Measurements from ENCODE around the gene C17orf100.
"Not testable (repeated sequence)": the region's sequence is repeated elsewhere in the genome, so short reads cannot be mapped to it uniquely, and the experiment has no call there.

The C17orf100 gene

DNA sequence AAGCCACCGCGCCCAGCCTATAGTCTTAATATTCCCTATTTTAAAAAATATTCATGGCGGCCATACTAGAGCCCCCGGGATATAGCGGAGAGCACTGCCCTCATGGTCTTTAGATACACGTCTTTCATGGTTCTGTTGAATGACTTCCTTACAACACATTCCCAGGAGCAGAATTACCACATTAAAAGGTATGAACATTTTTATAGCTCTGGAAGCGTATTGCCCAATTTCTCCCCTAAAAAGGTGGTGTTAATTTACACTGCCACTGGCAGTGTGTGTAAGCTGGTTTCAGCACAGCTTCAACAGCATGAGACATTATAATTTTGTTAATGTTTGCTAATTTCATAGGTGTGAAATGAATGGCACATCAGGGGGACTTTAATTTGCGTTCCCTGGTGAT lies 19.0 kb downstream of the C17orf100 start:
- DNase-seq = no peak

DNA sequence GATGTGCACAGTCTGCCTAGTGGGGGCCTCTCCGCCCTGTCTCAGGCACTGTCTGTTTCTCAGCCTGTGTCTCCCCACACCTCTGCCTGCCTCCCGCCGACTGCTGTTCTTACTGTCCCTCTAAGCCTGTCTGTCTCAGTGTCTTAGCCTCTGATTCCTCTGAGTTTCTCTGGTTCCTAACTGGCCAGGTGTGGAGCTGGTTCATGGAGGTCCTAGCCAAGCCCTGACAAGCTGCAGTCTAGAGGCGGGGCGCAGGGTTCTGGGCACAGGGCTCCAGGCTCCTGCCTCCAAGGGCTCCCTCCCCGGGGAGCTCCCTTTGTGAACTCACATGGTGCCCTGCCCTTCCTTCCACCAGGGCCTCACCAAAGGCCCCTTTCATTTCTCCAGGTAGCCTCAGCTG lies 19.4 kb downstream of the C17orf100 start:
- no peak for DNase-seq

DNA sequence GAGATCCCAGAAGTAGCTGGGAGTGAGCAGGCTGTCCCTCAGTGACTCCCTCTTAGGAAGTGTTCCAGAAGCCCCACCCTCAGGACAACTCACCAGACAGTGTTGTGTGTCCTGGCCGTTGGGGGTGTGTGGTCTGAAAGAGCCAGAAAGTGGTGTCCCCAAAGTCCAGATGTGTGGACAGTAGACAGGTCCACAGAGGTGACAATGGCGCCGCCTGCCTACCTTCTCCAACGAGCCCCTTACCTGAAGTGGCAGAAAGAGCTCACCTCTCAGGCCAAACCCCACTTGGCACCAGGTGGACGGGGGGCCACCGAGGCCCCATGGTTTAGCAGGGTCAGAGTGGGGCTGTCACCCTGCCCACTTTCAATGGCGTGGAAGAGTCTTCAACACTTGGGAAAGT lies 19.9 kb downstream of the C17orf100 start:
- no peak for DNase-seq

DNA sequence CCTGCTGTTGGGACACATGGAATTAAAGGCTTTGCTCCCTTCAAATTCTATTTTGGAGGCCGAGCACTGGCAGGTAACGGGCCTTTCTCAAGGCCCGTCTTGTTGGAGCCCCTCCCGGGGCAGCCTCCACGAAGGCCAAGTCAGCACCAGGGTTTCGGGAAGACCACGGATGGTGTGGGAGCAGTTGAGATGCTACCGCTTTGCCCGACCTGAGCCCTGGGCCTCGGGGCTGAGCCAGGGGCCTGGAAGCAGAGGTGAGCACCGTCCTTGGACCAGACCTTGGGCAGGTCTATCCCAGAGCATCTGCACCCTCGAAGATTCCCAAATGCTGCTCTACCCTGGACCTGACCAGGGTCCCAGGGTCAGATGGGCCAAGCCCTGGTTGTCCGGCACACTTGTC lies 23.0 kb downstream of the C17orf100 start:
- DNase-seq = no peak

DNA sequence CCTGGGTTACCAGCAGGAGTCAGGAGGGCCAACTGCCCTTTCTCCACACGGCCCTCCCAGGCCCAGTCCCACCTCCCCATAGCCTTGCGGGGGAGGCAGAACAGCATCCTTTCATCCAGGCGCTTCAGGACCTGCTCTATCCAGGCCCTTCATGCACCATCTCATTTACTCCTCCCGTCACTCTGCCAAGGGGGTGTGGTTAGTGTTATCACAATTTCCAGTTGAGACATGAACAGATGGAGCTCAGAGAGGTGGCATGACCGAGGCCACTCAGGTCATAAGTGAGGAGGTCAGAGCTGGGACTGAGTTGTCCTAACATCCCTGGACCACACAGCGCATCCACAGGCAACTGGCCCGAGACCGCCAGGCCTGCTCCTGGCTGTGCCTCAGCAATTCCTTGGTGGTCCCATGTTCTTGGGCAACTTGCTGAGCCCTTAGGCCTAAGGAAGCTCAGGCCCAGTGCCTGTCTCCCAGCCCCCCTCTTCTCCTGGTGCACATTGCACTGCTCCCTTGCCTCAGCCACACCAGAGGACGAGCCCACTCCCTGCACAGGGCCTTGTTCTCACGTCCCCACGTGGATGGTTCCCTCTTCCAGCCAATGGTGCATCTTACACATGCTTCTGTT lies 23.8 kb downstream of the C17orf100 start:
- no peak for DNase-seq

DNA sequence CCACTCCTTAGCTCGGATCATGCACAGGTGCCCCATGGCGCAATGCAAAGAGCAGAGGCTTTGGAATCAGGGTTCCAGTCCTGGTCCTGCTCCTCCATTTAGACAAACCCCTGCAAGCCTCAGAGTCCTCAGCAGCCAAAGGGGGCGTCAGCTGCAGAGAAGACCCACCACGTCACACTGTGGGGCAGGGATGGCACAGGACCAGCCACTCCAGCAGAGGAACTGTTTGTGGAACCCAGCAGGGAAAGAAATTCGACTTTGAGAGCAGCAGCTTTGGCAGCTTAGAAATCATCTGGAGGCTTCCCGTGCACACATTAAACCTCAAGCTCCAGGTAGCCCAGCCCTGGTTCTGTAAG lies 25.2 kb downstream of the C17orf100 start:
- DNase-seq = no peak

DNA sequence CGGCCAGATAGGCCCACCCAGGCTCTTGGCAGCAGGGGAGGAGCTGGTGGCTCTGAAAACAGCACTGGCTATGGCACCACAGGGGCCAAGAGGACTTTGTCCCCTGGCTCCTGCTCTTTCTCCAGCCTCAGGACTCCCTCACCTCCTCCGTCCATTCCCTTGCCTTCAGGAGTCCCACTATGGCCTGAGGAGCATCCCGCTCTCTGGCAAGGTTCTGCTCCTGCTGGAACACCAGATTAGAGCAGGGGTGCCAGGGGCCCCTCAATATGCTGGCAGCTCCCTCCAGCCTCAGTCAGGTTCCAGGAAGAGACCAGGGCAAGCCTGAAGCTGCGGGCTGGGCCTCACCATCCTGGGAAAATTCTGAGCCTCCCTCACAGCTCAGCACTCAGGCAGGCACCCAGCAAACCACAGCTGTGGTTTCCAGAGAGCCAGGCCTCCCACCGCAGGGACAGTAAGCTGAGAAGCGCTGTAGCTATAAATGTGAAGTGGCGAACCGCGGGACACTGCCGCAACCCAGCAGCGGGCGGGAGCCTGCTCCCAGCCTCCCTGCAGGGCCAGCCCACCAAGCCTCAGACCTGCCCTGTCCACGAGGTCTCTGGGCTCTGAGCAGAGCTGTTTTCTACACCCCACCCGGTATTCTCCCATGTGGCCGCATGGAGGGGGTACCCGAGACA lies 25.7 kb downstream of the C17orf100 start:
- no peak for DNase-seq

DNA sequence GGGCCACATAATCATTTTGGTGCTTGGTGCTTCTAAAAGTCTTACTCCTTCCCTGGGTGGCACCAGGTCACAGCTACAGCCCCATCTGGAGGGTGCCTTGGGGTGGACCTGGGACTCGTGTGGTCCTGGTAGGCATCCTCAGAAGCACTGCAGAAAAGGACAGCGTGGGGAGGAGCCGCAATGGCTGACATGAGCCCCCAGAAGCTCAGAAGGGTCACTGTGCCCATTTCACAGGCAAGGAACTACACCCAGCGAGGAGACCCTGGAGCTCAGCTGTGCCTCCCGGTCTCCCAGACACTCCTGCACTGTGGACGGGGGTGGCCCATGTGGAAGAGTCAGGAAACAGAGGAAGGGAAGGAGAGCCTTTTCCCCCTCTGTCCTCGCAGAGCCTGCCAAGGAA lies 26.4 kb downstream of the C17orf100 start:
- DNase-seq = no peak

DNA sequence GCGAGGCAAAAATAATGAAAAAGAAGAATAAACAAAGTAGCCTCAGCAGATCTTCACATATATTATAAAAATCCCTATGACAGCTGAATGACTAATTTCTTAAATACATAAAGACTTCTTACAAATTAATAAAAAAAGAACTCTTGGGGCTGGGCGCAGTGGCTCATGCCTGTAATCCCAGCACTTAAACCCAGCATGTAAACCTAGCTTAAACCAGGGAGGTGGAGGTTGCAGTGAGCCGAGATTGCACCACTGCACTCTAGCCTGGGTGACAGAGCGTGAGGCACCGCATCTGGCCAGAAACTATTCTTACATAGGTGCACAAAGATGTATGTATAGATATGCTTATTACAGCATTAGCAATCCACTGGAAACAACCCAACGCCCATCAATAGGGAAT lies 27.7 kb downstream of the C17orf100 start:
- DNase-seq = no peak

DNA sequence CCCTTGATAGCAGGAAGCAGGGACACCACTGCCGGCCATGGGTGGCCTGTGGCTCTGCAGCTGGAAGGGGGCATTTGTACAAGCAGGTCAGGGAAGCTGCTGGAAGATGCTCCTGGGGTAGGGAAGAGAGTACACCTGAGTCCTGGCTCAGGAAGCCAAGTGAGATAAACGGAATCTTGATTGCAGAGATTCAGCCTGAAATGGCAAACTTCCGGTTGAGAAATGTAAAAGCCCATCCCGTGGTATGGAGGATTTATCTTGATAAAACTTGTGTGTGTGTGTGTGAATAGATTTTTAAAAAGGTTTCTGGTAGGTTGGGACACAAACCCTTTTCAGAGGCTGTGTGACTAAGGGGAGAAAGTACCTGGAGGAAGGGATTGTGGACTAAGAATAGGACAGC lies 29.6 kb downstream of the C17orf100 start:
- DNase-seq = no peak

DNA sequence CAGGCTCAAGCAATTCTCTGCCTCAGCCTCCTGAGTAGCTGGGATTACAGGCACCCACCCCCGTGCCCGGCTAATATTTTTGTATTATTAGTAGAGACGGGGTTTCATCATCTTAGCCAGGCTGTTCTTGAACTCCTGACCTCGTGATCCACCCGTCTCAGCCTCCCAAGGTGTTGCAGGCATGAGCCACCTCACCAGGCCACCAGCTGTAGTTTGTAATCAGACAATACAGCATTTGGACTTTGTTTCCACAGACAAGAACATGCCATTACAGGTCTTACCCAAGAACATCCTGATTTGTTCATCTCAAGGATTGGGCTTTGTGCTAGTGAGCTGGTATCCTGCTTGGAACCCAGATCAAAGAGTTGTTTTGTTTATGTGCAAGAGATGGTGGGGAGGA lies 30.1 kb downstream of the C17orf100 start:
- DNase-seq = no peak

DNA sequence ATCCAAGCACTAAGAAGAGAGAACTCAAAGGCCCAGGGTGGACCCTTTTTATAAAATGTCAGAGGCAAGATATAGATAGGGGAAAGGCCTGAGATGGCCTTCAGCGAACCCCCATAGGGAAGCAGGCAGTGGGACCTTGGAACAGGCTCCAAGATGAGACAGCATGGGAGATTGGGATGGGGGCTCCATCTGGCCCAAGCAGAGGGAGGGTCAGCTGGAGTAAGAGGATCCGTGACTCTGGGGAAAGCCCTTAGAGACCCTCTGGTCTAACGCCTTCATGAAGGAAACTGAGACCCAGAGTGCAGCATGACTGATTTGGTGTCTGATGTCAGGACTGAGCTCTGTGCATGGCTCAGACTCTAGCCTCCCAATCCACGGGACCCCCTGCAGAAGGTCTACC lies 30.8 kb downstream of the C17orf100 start:
- no peak for DNase-seq

DNA sequence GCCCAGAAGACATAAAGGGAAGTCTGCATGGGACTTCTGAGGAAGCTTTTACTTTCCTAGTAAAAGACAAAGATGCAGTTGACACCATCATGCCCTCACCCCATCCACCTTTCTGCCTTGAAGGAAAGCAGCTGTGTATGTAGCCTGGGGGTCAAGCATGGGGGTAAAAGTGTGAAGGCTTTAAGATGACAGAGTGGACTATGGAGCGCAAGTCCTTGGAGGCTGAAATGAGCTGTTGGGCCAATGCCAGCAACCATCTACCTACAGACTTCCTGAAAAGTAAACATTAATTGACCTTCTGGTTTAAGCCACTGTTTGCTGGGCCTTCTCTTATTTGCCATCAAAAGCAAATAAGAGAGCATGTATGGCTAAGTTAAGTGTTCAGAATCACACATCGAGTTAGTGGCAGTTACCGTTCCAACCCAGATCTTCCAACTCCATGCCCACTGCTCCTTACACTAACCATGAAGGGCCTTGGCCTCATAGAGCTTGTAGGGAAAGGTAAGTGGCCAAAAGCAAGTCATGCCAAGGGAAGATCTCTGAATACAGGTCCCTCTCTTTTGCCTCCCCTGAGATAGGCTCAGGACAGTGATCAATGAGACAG lies 31.6 kb downstream of the C17orf100 start:
- DNase-seq = no peak

DNA sequence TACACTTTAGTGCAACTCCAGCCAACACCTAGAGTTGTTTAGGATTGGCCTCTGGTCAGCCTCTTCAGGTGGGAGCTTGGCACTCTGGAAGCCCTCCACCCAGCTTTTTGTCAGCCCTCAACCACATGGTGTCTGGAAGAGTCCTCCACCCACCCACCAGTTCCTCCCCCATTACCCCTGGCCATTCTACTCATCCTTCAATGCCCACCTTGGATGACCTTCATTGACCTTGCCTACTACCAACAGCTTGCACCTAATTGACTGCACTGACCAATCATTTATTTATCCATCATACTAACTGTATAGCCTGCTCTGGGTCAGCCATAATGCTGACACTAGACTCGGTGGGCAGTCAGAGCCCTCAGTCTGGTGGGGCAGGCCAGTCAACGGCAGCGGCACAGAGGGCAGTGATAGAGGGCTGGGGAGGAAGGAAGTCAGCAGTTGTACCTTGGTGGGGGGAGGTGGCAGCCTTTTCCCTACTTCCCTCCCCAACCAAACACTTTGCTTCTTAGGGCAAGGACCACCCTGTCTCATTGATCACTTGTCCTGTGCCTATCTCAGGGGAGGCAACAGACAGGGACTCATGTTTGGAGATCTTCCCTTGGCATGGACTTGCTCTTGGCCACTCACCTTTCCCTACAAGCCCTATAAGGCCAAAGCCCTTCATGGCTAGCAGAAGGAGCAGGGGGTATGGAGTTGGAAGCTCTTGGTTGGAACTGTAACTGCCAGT lies 32.3 kb downstream of the C17orf100 start:
- DNase-seq = no peak

DNA sequence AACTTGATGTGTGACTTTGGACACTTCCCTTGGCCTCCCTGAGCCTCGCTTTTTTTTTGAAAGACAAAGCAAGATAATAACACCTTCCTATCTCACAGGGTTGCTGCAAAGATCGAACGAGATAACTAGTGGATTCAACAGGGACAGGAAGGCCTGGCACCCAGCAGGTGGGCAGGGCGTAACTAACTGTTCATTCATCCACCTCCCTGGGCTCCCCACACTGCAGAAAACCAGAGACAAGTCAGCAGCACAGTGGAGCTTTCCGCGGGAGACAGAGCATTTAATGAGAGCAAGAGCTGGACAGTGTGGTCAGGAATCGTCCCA lies 32.9 kb downstream of the C17orf100 start:
- no peak for DNase-seq

DNA sequence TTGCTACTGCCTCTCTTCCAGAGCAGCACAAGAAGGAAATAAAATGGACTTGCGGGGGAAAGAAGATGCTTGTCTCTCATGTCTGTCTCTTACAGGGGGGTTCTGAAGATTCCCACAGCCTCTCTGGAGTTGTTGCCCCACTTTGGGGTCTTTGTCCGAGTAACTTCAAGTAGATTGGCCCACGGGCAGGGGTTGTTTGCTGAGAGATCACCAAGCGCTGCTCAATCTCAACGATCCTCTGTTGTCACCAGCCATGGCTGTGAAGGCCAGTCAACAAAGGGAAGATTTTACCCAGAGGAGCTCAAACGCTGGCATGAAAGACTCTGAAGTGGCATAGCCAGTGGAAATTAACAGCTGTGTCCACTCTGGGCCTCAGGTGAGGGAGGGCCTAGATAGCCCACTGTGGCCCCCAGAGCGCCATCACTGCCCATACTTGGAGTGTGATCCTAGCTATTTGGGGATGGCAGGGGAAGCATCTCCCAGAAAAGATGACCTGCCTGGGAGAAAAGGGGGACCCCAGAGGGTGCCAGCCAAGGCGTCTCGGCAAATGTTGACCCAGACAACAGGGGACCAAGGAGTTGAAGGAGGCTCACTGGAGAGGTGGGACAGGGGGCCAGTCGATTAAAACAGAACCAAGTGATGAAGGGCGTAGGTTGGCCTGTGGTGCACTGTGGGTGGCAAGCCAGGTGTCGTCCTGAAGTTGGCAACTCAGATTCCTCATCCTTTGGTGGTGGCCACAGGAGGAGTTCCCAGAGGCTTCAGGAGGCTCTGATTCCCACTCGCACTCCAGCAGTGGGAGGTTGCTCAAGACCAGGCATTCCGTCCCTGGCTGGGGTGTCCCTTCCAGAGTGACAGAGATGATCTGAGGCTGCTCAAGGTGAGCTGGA lies 33.6 kb downstream of the C17orf100 start:
- DNase-seq = no peak

DNA sequence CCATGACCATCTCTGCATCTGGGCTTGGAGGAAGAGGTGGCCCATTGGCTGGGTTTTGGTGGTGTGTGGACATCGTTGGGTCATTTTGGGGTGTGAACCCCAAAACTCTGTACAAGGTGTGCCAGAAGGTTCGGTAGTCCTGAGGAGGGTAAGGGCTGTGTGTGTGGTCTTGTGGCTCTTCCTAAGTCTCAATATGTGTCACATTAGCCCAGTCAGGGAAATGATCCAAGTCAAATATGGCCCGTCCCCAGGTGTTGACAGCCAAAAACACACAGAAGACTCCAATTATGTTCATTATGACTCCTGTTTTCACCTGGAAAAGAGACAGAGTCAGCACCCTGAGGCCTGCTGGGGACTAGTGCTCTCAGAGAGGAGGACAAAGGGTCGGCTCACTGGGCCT lies 34.5 kb downstream of the C17orf100 start:
- no peak for DNase-seq

DNA sequence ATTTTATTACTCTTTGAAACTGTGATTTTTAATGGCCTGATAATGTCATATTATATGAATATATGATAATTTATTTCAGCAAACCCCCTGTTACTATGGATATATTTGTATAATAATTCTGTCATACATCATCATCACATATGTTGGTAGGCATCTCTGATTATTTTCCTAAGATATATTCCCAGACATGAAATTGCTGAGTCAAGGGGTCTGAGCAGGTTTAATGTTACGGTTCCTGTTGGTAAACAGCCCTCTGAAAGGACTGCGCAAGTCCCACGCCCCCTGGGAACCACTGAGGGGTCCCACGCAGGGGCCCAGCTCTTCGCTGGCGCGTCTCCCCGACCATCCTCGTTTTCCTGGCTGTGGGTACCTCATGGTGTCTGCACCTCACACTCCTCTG lies 37.4 kb downstream of the C17orf100 start:
- no peak for DNase-seq

DNA sequence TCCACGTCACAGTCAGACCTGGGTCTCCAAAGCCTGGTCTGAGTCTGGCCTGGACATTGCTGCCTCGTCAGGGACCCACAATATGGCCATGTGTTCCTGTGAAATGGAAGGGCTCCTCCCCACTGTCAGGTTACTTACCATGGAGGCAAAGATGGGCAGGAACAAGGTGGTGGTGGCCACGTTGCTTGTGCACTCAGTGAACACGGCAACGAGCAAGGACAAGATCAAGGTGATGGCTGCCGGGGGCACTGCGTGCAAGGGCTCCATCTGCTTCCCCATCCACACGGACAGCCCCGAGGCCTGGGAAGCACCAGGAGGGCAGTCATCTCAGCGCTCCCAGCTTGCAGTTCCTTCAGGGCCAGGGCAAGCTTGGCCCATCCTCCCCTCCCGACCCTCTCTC lies 39.1 kb downstream of the C17orf100 start:
- no peak for DNase-seq

DNA sequence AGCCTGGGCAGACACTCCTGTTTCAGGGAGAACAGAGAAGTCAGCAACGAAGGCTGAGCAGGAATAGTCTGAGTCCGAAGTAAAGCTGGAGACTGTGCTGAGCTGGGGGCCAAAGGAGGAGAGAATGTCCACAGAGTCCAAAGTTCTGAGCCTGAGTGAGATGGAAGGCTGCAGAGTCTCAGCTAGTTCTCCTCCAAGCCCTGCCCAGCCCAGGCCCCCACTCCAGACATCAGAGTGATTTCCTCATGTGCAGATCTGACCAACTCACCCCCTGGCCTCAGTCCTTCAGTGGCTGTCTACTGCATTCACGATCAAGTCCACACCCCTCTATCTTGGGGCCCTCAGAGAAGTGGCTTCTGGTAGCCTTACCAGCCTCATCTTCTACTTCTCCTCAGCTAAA lies 40.0 kb downstream of the C17orf100 start:
- no peak for DNase-seq

DNA sequence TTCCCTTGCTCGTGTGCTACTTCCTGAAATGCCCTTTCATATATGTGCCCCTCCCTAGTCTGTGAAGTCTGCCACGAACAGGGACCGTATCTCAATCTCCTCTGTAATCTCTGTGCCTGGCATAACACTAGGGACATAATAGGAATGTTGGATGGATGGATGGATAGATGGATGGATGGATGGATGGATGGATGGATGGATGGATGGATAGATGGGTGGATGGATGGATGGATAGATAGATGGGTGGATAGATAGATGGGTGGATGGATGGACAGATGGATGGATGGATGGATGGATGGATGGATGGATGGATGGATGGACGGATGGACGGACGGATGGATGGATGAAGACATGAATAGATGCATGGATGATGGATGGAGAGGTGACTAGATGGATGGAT lies 40.4 kb downstream of the C17orf100 start:
- DNase-seq = not testable (repeated sequence)

DNA sequence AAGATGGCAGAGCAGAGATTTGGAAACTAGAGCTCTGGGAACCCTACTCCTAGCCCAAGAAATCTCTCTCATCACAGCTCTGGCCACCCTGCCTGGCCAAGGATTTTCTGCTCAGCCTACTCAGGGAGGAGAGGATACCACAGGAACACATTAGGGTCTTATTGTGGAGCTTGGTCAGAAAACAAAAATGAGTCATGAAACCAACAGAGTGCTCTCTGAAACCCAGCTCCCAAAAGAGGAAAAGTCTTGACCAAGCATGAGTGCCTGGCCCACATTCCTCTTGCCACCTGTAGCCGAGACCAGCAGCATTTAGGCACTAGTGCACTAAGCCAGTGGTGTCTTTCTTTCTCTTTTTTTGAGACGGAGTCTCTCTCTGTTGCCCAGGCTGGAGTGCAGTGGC lies 43.5 kb downstream of the C17orf100 start:
- no peak for DNase-seq

DNA sequence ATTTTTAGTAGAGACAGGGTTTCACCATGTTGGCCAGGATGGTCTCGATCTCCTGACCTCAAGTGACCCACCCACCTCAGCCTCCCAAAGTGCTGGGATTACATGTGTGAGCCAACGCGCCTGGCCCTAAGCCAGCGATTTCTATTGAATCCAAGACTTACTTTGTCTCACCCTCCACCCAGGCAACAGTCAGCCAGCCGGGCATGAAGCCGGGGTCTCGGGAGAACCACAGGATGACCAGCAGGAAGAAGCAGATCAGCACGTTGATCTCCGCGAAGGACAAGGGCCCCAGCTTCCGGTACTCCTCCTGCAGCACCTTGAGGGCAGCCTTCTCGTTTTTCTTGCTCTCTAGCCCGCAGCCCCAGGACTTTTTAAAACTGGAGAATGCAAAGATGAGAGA lies 44.0 kb downstream of the C17orf100 start:
- no peak for DNase-seq
